HG02943 (cell line): ENCODE results near the gene GPR142.

Experiments
- ATAC-seq: cut with Tn5 transposase; IDR thresholded peaks from one replicate; pipeline ENCODE4 v1.9.1; 2021; ENCODE audit warnings: mild to moderate bottlenecking, low read depth, moderate library complexity; ENCODE audit not compliant: unreplicated experiment

The GPR142 gene

GRCh38 chr17:74368341-74369081, 1.2 kb downstream of the GPR142 start:
- no peak for ATAC-seq

GRCh38 chr17:74369221-74369620, 1.9 kb downstream of the GPR142 start:
- ATAC-seq: no peak

DNA sequence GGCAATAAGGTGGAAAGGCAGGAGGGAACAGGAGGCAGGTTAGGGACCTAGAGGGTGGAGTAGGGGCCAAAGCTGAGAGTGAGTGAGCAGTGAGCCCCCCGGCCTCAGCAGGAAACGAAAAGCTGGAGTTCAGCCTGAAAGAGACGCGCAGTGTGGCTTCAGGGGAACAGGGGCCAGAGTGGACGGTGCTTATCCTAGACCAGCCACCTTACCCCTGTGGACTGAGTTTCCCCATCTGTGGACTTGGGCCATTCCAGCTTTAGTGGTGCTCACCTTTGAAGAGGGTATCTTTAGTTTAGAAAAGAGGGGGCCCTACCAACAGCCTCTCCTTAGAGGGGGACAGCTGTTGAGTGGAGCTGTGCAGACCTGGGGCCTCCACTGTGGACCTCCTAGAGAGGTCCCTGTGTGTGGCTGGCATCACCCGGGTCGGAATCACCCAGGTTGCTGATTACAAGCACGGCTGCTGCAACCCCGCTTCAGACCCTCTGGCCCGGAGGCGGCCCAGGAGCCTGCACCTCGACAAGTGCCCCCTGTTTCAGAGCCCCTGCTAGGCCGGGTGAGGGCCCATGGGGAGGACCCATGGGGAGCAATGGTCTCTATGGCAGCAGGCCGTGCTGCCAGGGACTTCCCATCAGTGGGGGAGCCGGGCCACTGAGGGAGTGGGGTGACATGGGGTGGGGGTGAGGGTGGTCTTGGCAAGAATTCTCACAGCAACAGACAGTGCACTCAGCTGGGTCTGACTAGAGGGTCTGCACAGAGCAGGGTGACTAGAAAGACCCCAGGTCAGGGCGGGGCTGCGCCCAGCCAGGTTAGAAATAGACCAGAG, 2.6 kb downstream of the GPR142 start:
- ATAC-seq: no peak

- ATAC-seq: no peak
Measured at GRCh38 chr17:74371653-74372147, 4.4 kb downstream of the GPR142 start.

GRCh38 chr17:74372426-74372825, 5.1 kb downstream of the GPR142 start:
- ATAC-seq: no peak

DNA sequence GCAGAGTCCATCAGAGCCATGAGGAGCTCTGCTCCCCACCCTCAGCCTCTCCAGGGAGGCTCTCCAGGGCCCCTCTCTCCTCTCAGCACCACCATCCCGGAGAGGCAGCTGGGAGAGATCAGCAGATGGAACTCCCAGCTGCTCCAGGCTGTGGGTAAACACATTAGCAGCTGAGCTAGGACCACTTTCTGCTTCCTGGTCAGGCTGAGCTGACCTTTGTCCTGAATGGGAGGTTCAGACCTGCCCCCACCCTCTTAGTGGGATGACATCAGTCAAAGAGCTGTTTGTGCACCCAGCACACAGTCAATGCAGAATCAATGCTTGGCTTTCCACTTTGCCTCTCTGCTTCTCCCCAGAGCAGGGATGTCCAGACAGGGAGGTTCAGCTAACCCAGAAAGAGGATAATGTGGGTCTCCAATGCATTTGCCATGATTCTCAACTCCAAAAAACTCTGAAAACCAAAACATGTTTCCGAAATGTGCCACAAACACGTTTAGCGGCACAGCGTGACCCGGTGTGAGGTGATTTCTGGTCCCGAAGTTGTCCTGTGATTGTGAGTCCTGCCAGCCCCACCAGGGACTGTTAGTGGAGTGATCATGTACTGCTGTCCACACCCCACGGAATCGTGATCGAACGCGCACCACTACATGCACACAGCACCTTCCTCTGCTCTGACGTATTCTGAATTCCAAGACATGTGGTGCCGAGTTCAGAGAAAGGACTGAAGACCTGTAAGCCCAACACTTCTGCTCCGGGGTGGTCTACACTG, 6.7 kb downstream of the GPR142 start:
- no peak for ATAC-seq

GRCh38 chr17:74374858-74375257, 7.6 kb downstream of the GPR142 start:
- no peak for ATAC-seq

DNA sequence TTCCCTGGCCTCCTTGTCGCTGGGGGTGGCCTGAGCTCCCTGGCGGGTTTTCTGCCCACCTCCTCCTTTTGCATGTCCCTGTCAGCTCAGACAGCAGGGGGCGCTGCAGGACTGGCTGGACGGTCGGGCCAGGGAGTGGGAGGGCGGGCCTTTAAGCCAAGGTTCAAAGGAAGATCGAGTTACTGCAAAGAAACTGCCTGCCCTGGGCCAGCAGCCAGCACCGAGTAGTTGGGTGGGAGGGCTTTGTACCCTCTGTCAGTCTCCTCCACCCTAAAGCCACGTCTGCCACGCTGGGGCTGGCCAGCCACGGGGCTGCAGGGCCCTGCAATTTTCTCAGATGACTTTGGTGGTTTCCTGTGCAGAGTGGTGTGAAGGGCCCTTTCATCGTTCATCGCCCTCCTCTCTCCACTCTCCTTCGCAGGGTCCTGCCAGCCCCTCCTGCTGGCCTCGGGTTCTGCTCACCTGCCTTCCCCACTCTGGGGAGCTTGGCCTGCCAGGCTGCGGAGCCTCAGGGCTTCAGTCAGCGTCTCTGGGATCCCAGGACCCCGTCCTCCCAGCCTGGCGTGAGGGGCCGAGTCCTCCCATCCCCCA, 12.3 kb downstream of the GPR142 start:
- ATAC-seq: no peak

- ATAC-seq: no peak
Measured at GRCh38 chr17:74380086-74380958, 13.0 kb downstream of the GPR142 start.

DNA sequence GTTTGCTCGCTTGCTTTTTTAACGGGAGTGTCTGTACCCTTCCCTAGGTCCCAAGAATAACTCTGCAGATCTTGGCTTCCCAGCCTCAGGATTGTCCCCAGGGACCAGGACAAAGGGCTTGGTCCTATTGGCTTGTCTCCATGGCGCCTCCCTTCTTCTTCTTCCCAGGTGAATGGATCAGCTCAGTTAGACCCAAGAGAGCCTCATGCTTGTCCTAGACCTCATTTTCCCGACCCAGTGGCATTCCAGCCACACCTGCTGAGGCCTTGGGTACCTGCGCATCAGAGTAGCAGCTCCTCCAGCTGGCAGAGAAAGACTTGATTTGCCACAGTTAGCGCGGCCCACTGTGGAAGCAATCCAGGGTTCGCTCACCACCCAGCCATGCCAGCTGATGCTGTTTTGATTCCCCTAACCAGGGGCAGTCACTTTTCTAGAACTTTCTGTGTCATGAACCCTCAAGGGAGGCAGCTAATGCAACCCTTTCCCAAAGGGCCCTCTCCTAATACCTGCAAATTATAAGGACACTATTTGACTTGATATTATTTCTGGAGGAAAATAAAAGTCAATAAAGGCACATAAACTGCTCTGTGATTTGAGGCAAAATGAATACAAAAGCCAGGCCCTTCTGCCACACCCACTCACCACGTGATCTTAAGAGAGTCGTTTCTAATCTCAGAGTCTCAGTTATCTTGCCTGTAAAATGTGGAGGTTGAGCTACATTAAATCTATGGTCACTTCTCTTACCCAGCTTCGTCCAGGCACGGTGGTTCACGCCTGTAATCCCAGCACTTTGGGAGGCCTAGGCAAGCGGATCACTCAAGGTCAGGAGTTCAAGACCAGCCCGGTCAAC, 13.9 kb downstream of the GPR142 start:
- no peak for ATAC-seq

- no peak for ATAC-seq
Measured at GRCh38 chr17:74383141-74383540, 15.8 kb downstream of the GPR142 start.

DNA sequence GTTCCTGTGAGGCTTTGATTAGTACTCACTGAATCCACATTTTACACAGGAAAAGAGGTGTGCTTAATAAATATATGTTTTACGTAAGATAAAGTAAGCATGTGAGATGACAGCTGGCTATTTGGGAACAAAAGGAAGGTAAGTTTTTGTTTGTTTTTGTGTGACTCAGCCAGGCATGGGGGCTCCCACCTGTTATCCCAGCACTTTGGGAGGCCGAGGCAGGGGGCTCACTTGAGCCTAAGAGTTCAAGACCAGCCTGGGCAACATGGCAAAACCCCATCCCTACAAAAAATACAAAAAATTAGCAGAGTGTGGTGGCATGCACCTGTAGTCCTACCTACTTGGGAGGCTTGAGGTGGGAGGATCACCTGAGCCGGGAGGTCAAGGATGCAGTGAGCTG, 17.9 kb downstream of the GPR142 start:
- ATAC-seq: no peak

DNA sequence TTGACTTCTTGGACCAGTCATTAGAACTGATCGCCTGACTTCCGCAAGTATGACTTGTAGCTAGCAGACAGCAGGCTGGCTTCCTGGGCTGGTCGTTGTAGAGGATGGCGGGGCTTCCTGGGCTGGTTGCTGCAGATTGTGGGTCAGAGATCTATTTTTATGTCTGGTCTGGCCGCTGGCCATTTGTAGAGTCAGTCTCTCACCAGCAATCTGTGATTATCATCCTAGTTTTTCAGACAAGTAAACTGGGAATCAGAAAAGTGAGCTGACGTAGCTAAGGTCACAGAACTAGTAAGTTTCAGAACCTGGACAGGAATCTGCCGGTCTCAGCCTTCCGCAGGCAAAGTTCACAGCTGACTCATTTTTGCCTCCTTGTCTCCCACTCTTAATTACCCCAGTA, 19.1 kb downstream of the GPR142 start:
- no peak for ATAC-seq

DNA sequence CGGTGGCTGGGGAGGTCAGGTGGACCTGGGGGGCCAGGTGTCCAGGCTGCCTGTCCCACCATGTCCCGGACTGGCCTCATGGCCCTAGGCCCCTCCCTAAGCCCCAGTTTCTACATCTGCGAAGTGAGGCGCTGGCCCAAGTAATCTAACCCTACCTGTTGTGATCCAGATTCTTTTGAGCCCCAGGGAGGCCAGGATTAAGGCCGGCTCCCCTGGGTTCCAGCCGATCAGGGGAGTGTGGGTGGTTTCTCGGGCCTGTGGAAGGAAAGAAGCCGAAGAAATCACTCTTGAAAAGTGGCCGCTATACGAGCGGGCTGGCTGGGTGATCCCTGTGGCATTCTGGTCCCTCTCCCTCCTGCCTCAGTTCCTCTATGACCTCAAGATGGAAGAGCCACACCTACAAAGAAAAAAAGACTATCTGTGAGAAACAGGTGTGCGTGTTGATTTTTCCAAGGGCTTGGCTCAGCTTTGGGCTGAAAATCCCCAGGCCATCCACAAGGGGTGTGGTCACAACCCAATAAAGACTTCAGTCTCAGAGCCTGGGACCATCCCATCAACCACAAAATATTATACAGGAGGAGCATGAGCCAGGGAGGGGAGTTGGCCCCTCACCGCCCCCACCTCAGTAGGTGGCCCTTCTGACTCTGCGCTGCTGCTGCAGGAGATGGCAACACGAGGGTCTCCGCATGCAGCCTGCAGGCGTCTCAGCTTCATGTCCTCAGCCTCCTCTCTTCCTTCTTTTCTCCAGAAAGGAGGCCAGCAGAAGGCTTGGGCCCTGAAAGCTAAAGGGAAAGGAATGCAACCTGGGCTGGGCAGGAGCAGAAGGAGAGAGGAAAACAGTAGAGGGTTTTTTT, 20.3 kb downstream of the GPR142 start:
- no peak for ATAC-seq

GRCh38 chr17:74389084-74389753, 21.9 kb downstream of the GPR142 start:
- no peak for ATAC-seq

- no peak for ATAC-seq
Measured at GRCh38 chr17:74389937-74390679, 22.8 kb downstream of the GPR142 start.
